K562 (cell line): Measurements from ENCODE around the gene BCAN. TPM values are rescaled to one million over a fixed set of nuclear protein-coding genes. Genes with fewer than 3 reads are reported as not detected.

Experiments used
- CBX3 ChIP-seq, 2 experiments: IDR thresholded peaks; 1 replicate in 1 of 2; 2 replicates in 1 of 2; pipeline ENCODE4 v1.6.1; 2012; ENCODE audit warnings: inconsistent platforms in 2 of 2, low read length in 2 of 2, borderline replicate concordance in 1 of 2, control low read depth in 1 of 2
- EP400 ChIP-seq: fragments of 450-650 bp; IDR thresholded peaks from 2 replicates; pipeline ENCODE4 v1.6.1; 2017; ENCODE audit warnings: antibody characterized with exemption, mild to moderate bottlenecking, moderate library complexity
- FOXK1 ChIP-seq: sonication (generic); formaldehyde crosslinking; IDR thresholded peaks from 2 replicates; pipeline ENCODE4 v1.8.0; 2022; ENCODE audit warnings: missing genetic modification reagents, mild to moderate bottlenecking, borderline replicate concordance
- MAZ ChIP-seq, 2 experiments: fragments of 450-650 bp in 1 of 2; sonication (generic) in 1 of 2; formaldehyde crosslinking; IDR thresholded peaks in 1 of 2; conservative IDR thresholded peaks in 1 of 2; 2 replicates each; pipeline versions ENCODE4 v1.4.0 to v1.5.0; 2020; ENCODE audit warnings: mild to moderate bottlenecking in 1 of 2, missing genetic modification reagents in 1 of 2
- NCOA2 ChIP-seq, 2 experiments: fragments of 450-650 bp; IDR thresholded peaks; 2 replicates each; pipeline ENCODE4 v1.6.1; 2018; ENCODE audit warnings: mild to moderate bottlenecking in 2 of 2, moderate library complexity in 1 of 2; ENCODE audit not compliant: partially characterized antibody in 2 of 2
- RBM22 ChIP-seq: fragments of 200-400 bp; formaldehyde crosslinking; IDR thresholded peaks from 2 replicates; pipeline ENCODE4 v1.6.1; 2018; ENCODE audit warnings: low read length, low read depth; ENCODE audit not compliant: poor library complexity, severe bottlenecking
- RCOR1 ChIP-seq, 2 experiments: IDR thresholded peaks; 2 replicates each; pipeline ENCODE4 v1.6.1; 2012; ENCODE audit warnings: low read depth in 2 of 2, low read length in 2 of 2, borderline replicate concordance in 1 of 2, improper control_type of control experiment in 1 of 2
- RFX1 ChIP-seq: fragments of 450-650 bp; IDR thresholded peaks from 2 replicates; pipeline ENCODE4 v1.6.1; 2016; ENCODE audit warnings: mild to moderate bottlenecking, moderate library complexity
- SMAD3 ChIP-seq: fragments of 450-650 bp; formaldehyde crosslinking; conservative IDR thresholded peaks from 2 replicates; pipeline ENCODE4 v1.4.0; 2020; ENCODE audit warnings: mild to moderate bottlenecking
- SRSF1 ChIP-seq: fragments of 200-400 bp; formaldehyde crosslinking; IDR thresholded peaks from 2 replicates; pipeline ENCODE4 v1.6.1; 2017; ENCODE audit warnings: mild to moderate bottlenecking, low read depth, low read length, moderate library complexity
- TCFL5 ChIP-seq: fragments of 250-450 bp; sonication (Bioruptor Pico); conservative IDR thresholded peaks from 2 replicates; pipeline ENCODE4 v1.6.1; 2021; ENCODE audit warnings: mild to moderate bottlenecking, moderate library complexity, matching md5 sums
- ZKSCAN3 ChIP-seq: fragments of 250-450 bp; sonication (Bioruptor Pico); IDR thresholded peaks from 2 replicates; pipeline ENCODE4 v1.4.0; 2020
- ZNF121 ChIP-seq: sonication (generic); formaldehyde crosslinking; conservative IDR thresholded peaks from 2 replicates; pipeline ENCODE4 v1.8.0; 2022; ENCODE audit warnings: missing genetic modification reagents
- ZNF224 ChIP-seq: sonication (generic); formaldehyde crosslinking; IDR thresholded peaks from 2 replicates; pipeline ENCODE4 v1.8.0; 2022; ENCODE audit warnings: mild to moderate bottlenecking, missing genetic modification reagents
- polyA plus RNA-seq, 8 experiments: library from polyadenylated mRNA; depleted of rRNA in 4 of 8; stranded (reverse) in 5 of 8; unstranded in 3 of 8; fragments of >200 nt; fragmentation: Nextera tagmentation in 2 of 8; fragmentation: Illumina TruSeq in 1 of 8; extraction: Ambion mirVana in 2 of 8; extraction: Trizol in 1 of 8; gene quantifications; 2 replicates each; pipeline versions ENCODE4 v1.2.1 to v1.2.3, GENCODE V29; 2011 to 2014; ENCODE audit warnings: inconsistent platforms in 1 of 8, missing spikeins in 1 of 8
- total RNA-seq, 7 experiments: library from RNA; depleted of rRNA in 6 of 7; stranded (reverse); fragments of >200 nt in 6 of 7; fragmentation: Illumina TruSeq in 2 of 7; extraction: Trizol in 2 of 7; gene quantifications; 2 replicates each; pipeline versions ENCODE4 v1.2.1 to v1.2.3, GENCODE V29; 2011 to 2021; ENCODE audit warnings: low replicate concordance in 1 of 7
- TF ChIP-seq, protein P1 (sequence below): IDR thresholded peaks from 2 replicates; pipeline ENCODE4 v1.6.1; 2014; ENCODE audit warnings: antibody characterized with exemption
- TF ChIP-seq, protein P2 (sequence below): fragments of 450-650 bp; formaldehyde crosslinking; conservative IDR thresholded peaks from 2 replicates; pipeline ENCODE4 v1.4.0; 2022; ENCODE audit warnings: mild to moderate bottlenecking, missing genetic modification characterization
- TF ChIP-seq, protein P3 (sequence below): fragments of 250-450 bp; sonication (Bioruptor Pico); IDR thresholded peaks from 2 replicates; pipeline ENCODE4 v1.4.0; 2020

Gene BCAN
- total and polyA plus RNA-seq, 9 of the 15 experiments (the other 6 are each of a cell fraction or from before 2014, with no cell fraction given): 0.04 to 0.33 (median 0.14) TPM; not detected in 5

DNA sequence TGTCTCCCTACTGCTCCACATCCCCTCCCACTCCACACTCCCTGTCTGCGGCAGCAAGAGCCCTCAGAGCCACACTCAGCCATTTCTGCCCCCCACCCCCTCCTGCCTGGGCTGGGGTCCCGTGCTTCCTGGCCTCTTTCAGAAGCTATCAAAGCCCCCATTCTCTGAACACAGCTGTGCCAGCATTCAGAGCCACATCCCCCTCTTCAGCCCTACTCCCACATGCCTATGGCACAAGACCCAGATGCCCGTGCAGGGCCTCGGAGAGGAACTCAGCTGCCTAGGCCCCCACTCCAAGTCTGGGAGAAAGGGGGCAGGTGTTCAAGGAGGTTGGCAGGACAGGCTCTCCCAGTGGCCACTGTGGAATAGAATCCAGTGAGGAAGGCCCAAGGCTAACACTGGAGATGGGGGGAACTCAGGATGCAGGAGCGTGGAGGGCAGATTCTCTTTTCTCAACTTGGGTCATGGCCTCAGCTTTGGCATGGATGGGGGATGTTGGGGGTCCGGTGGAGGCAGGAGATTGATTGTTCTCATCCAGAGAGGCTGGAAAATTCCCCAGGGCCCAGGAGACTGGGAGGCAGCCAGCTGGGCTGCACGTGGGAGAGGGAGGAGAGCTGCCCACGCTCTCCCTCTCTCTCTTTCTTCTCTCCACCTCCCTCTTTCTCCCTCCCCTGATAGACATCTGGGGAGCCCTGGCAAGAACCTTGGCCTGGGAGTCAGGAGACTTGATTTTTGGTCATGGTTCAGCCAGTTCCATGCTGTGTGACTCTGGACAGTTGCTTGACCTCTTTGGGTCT lies 3.5 kb upstream of the BCAN start (continued):
- TF ChIP-seq, protein P1, sequence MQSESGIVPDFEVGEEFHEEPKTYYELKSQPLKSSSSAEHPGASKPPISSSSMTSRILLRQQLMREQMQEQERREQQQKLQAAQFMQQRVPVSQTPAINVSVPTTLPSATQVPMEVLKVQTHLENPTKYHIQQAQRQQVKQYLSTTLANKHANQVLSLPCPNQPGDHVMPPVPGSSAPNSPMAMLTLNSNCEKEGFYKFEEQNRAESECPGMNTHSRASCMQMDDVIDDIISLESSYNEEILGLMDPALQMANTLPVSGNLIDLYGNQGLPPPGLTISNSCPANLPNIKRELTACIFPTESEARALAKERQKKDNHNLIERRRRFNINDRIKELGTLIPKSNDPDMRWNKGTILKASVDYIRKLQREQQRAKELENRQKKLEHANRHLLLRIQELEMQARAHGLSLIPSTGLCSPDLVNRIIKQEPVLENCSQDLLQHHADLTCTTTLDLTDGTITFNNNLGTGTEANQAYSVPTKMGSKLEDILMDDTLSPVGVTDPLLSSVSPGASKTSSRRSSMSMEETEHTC: no peak
- TF ChIP-seq SMAD3 (CRISPR knock-in tag) (no peak), EP400 (no peak), RBM22 (peak; percentile 33), MAZ (CRISPR knock-in tag; conservative IDR thresholded peaks at IDR 0.05 in 1 of 2, IDR thresholded peaks at IDR 0.05 in 1 of 2) (peak in 1 of 2 experiments; percentile 14; a peak in 2 of 4 replicates), SRSF1 (no peak), ZNF224 (CRISPR knock-in tag) (no peak), RFX1 (no peak), FOXK1 (no peak), ZNF121 (CRISPR knock-in tag) (no peak), TCFL5 (CRISPR knock-in tag) (no peak), RCOR1 (IDR thresholded peaks at IDR 0.05; ENCODE audit: borderline replicate concordance in 1 of 2, low read depth in 2 of 2, low read length in 2 of 2) (no peak), ZKSCAN3 (no peak), NCOA2 (IDR thresholded peaks at IDR 0.05; ENCODE audit: partially characterized antibody in 2 of 2) (no peak), CBX3 (IDR thresholded peaks at IDR 0.05; ENCODE audit: borderline replicate concordance in 1 of 2, low read length in 2 of 2) (no peak)
- TF ChIP-seq, protein P2, sequence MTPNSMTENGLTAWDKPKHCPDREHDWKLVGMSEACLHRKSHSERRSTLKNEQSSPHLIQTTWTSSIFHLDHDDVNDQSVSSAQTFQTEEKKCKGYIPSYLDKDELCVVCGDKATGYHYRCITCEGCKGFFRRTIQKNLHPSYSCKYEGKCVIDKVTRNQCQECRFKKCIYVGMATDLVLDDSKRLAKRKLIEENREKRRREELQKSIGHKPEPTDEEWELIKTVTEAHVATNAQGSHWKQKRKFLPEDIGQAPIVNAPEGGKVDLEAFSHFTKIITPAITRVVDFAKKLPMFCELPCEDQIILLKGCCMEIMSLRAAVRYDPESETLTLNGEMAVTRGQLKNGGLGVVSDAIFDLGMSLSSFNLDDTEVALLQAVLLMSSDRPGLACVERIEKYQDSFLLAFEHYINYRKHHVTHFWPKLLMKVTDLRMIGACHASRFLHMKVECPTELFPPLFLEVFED: no peak
- TF ChIP-seq, protein P3, sequence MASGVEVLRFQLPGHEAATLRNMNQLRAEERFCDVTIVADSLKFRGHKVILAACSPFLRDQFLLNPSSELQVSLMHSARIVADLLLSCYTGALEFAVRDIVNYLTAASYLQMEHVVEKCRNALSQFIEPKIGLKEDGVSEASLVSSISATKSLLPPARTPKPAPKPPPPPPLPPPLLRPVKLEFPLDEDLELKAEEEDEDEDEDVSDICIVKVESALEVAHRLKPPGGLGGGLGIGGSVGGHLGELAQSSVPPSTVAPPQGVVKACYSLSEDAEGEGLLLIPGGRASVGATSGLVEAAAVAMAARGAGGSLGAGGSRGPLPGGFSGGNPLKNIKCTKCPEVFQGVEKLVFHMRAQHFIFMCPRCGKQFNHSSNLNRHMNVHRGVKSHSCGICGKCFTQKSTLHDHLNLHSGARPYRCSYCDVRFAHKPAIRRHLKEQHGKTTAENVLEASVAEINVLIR (CRISPR knock-in tag): no peak
